Karpas-422 (cell line): Measurements from ENCODE around the gene ARRB2. TPM values are rescaled to one million over a fixed set of nuclear protein-coding genes. Genes with fewer than 3 reads are reported as not detected.
"Not testable (repeated sequence)": the region's sequence is repeated elsewhere in the genome, so short reads cannot be mapped to it uniquely, and the experiment has no call there.

Experiments
- DNase-seq: peaks from one replicate; pipeline ENCODE4 v3.0.0-alpha.2; 2015
- H2AFZ ChIP-seq: fragments of 200-600 bp; sonication (generic); 2 replicates; pipeline ENCODE4 v1.6.1; 2014; ENCODE audit warnings: antibody characterized with exemption, low read length, mixed read lengths
- H3K27ac ChIP-seq: fragments of 200-600 bp; sonication (generic); 2 replicates; pipeline ENCODE4 v1.5.1; 2014; ENCODE audit warnings: mild to moderate bottlenecking, low read length, moderate library complexity
- H3K27me3 ChIP-seq: fragments of 200-600 bp; sonication (generic); 2 replicates; pipeline ENCODE4 v1.6.1; 2014; ENCODE audit warnings: low read length, mixed read lengths
- H3K36me3 ChIP-seq: fragments of 200-600 bp; sonication (generic); 2 replicates; pipeline ENCODE4 v1.6.1; 2014; ENCODE audit warnings: low read length, mixed read lengths; ENCODE audit not compliant: insufficient read depth
- H3K4me1 ChIP-seq: fragments of 200-600 bp; sonication (generic); 2 replicates; pipeline ENCODE4 v1.6.1; 2014; ENCODE audit warnings: mild to moderate bottlenecking, low read length, mixed read lengths
- H3K4me2 ChIP-seq: fragments of 200-600 bp; sonication (generic); 2 replicates; pipeline ENCODE4 v1.6.1; 2014; ENCODE audit warnings: low read length, low read depth, mild to moderate bottlenecking; ENCODE audit not compliant: poor library complexity, severe bottlenecking
- H3K4me3 ChIP-seq: fragments of 200-600 bp; sonication (generic); 2 replicates; pipeline ENCODE4 v1.5.1; 2014; ENCODE audit warnings: mild to moderate bottlenecking, antibody characterized with exemption, low read length, mixed read lengths
- H3K79me2 ChIP-seq: fragments of 200-600 bp; sonication (generic); 2 replicates; pipeline ENCODE4 v1.6.1; 2014; ENCODE audit warnings: mild to moderate bottlenecking, low read length, mixed read lengths
- H3K9ac ChIP-seq: fragments of 200-600 bp; sonication (generic); 2 replicates; pipeline ENCODE4 v1.6.0; 2014; ENCODE audit warnings: low read length
- H3K9me2 ChIP-seq: fragments of 200-600 bp; sonication (generic), shearing (Covaris generic); replicated peaks from 2 replicates; pipeline ENCODE4 v1.6.0; 2014; ENCODE audit warnings: mild to moderate bottlenecking, low read length, moderate library complexity; ENCODE audit not compliant: insufficient read depth
- H3K9me3 ChIP-seq: fragments of 300-700, 200-600 bp; sonication (generic); 2 replicates; pipeline ENCODE4 v1.6.1; 2014; ENCODE audit warnings: low read length, mixed read lengths
- H4K20me1 ChIP-seq: fragments of 200-600 bp; sonication (generic); 2 replicates; pipeline ENCODE4 v1.6.1; 2014; ENCODE audit warnings: mild to moderate bottlenecking, antibody characterized with exemption, low read length, low read depth; ENCODE audit not compliant: insufficient read depth
- total RNA-seq: library from RNA; depleted of rRNA; stranded (reverse); fragments of >200 nt; shearing (Covaris generic); gene quantifications from 2 replicates; pipeline ENCODE4 v1.2.3, GENCODE V29; 2014; ENCODE audit warnings: low replicate concordance

Gene ARRB2
- total RNA-seq, 1 experiment from 2014 or later = 19.1 TPM

DNA sequence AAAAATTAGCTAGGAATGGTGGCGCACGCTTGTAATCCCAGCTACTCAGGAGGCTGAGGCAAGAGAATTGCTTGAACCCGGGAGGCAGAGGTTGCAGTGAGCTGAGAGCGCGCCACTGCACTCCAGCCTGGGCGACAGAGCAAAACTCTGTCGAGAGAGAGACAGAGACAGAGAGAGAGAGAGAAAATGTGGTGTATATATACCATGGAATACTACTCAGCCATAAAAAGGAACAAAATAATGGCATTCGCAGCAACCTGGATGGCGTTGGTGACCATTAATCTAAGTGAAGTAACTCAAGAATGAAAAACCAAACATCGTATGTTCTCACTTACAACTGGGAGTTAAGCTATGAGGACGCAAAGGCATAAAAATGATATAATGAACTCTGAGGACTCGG lies 20.6 kb upstream of the ARRB2 start:
- H3K9me2 ChIP-seq, H3K9ac ChIP-seq, H2AFZ ChIP-seq, H3K4me2 ChIP-seq, H3K4me1 ChIP-seq, H3K27ac ChIP-seq, H3K9me3 ChIP-seq, H4K20me1 ChIP-seq, DNase-seq, H3K27me3 ChIP-seq, H3K4me3 ChIP-seq: not testable (repeated sequence)
- Histone ChIP-seq H3K79me2 (peaks cover 83% of the 10 kb centered on the region), H3K36me3 (peaks cover 36% of the 10 kb centered on the region)

DNA sequence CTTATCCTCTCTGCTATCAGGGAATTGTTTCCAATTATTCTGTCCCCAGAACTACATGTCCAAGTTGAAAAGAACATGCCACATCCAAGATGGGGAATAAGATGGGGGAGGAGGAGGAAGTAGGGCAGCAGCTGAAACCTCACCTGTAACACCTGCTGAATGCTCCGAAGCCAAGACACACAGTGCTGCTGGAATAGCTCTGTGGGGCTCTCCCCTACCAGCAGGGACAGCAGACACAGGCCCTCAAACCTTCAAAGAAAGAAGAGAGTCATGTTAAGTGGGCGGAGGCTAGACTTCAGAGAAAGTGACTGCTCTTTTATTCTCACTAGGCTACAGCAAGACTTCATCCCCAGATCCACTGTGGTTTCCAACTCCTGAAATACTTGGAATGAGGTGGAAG lies 19.7 kb upstream of the ARRB2 start:
- Histone ChIP-seq H2AFZ (no peak overlapping the region), H3K27me3 (no peaks in the 10 kb centered on the region), H3K4me2 (no peak overlapping the region), H3K36me3 (peaks cover 36% of the 10 kb centered on the region), H3K9me3 (no peaks in the 10 kb centered on the region), H3K27ac (no peak overlapping the region), H3K79me2 (peaks cover 85% of the 10 kb centered on the region), H3K9me2 (no peaks in the 10 kb centered on the region), H3K9ac (no peak overlapping the region), H3K4me3 (no peak overlapping the region), H3K4me1 (no peaks in the 10 kb centered on the region), H4K20me1 (0 out of 2 replicates have a peak, but pooled peaks cover 8% of the 10 kb centered on the region)
- DNase-seq = no peak

DNA sequence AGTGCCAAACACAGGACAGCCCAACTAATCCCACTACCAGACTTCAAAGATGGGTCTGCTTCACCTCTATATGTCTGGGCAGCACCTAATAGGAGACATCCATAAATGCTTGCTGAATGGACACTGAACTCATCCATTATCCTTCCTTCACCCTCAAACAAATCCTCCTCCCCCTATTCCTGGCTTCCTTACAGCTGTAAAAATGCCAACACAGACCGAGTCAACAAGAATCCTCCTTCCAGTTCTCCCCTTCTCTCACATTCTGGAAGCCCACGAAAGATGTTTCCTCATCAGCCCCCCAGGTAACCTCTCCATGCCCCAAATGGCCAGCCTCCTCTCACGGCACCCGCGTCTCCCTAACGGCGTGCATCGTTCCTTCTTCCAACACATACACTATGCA lies 18.7 kb upstream of the ARRB2 start:
- Histone ChIP-seq H3K4me2 (no peak overlapping the region), H3K79me2 (peaks cover 88% of the 10 kb centered on the region), H3K27ac (no peak overlapping the region), H3K36me3 (peaks cover 40% of the 10 kb centered on the region), H4K20me1 (0 out of 2 replicates have a peak, but pooled peaks cover 13% of the 10 kb centered on the region), H2AFZ (no peak overlapping the region), H3K9me2 (no peaks in the 10 kb centered on the region), H3K4me1 (no peaks in the 10 kb centered on the region), H3K9me3 (no peaks in the 10 kb centered on the region), H3K4me3 (no peak overlapping the region), H3K27me3 (no peaks in the 10 kb centered on the region), H3K9ac (no peak overlapping the region)
- DNase-seq = no peak

DNA sequence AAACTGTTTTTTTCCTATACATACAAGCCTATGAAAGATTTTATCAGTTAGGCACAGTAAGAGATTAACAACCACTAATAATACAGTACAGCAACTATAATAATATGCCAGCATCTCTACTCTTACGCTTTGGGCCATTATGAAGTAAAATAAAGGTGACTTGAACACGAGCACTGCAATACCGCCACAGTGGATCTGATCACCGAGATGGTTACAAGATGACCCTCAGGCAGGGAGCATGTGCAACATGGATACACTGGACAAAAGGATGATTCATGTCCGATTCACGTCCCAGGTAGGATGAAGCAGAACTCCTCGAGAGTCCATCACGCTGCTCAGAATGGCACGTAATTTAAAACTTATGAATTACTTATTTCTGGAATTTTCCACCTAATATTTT lies 17.0 kb upstream of the ARRB2 start:
- Histone ChIP-seq H3K4me2 (no peak overlapping the region), H3K36me3 (peaks cover 30% of the 10 kb centered on the region), H3K4me3 (no peak overlapping the region), H3K79me2 (peaks cover 90% of the 10 kb centered on the region), H3K9me3 (no peaks in the 10 kb centered on the region), H3K4me1 (no peaks in the 10 kb centered on the region), H4K20me1 (0 out of 2 replicates have a peak, but pooled peaks cover 21% of the 10 kb centered on the region), H3K27me3 (no peaks in the 10 kb centered on the region), H3K27ac (no peak overlapping the region), H2AFZ (no peak overlapping the region), H3K9me2 (no peaks in the 10 kb centered on the region), H3K9ac (no peak overlapping the region)
- DNase-seq = no peak

DNA sequence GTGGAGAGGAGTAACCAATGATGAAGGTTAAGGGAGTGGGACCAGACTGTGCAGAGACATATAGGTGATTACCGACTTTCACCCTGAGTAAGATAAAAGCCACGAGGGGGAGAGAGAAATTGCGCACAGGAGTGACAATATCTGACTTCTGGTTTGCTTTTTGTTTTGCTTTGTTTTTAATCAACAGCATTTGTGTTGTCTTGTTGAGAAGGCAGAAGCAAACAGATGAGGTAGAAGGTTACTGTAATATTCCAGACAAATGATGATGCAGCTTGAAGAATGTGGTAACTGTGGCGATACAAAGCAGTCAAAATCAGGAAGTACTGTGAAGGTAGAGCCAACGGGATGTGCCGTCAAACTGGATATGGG lies 14.0 kb upstream of the ARRB2 start:
- Histone ChIP-seq H3K36me3 (peaks cover 8% of the 10 kb centered on the region; the same call in 1 of the 2 replicates), H3K4me1 (peaks cover 2% of the 10 kb centered on the region), H4K20me1 (peaks cover 24% of the 10 kb centered on the region; the same call in 1 of the 2 replicates), H3K4me2 (no peak overlapping the region), H3K9me2 (no peaks in the 10 kb centered on the region), H3K27ac (no peak overlapping the region), H3K9me3 (no peaks in the 10 kb centered on the region), H2AFZ (no peak overlapping the region), H3K79me2 (peaks cover 94% of the 10 kb centered on the region), H3K4me3 (no peak overlapping the region), H3K27me3 (no peaks in the 10 kb centered on the region), H3K9ac (no peak overlapping the region)
- DNase-seq = no peak

DNA sequence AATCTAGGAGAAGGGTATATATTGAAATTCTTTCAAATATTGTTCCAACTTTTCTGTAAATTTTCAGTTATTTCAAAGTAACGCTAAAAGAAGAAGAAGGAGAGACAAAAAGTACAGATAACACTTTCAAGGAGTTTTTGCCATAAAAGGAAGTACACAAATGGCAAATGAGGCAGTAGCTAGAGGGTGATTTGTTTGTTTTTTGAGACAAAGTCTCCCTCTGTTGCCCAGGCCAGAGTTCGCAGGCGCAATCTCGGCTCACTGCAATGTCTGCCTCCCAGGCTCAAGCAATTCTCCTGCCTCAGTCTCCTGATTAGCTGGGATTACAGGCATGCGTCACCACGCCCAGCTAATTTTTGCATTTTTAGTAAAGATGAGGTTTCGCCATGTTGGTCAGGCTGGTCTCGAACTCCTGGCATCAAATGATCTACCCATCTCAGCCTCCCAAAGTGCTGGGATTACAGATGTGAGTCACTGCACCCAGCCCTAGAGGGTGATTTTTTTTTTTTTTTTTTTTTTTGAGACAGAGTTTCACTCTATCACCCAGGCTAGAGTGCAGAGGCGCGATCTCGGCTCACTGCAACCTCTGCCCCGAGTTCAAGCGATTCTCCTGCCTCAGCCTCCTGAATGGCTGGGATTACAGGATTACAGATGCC lies 10.9 kb upstream of the ARRB2 start:
- not testable (repeated sequence) for H3K27me3 ChIP-seq, H3K27ac ChIP-seq, DNase-seq, H3K9me2 ChIP-seq, H3K4me3 ChIP-seq, H3K9me3 ChIP-seq, H3K36me3 ChIP-seq, H3K9ac ChIP-seq, H2AFZ ChIP-seq, H3K4me2 ChIP-seq
- peaks cover 98% of the 10 kb centered on the region for H3K79me2 ChIP-seq
- peaks cover 20% of the 10 kb centered on the region for H3K4me1 ChIP-seq
- H4K20me1 ChIP-seq = peaks cover 21% of the 10 kb centered on the region; the same call in 1 of the 2 replicates

DNA sequence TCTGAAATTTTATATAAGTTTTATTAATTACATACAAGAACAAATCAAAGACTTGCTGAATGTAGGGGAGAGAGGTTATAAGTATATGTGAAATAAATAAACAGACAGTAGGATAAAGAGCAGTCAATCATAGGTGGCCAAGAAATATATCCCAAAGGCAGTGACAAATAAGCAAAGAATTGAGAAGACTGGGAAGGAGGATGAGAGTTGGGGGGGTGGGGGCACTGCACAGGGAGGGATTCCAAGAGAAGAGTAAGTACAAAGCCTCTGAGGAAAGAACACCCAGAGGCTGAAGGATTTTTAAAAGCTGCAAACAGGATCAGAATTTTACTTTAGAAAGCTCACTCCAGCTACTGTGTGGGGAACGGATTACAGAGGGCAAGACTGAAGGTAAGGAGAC lies 9.3 kb upstream of the ARRB2 start:
- Histone ChIP-seq H3K9me2 (no peaks in the 10 kb centered on the region), H3K27ac (no peak overlapping the region), H3K4me1 (peaks cover 29% of the 10 kb centered on the region), H3K9me3 (no peaks in the 10 kb centered on the region), H4K20me1 (peaks cover 20% of the 10 kb centered on the region; the same call in 1 of the 2 replicates), H2AFZ (no peak overlapping the region), H3K79me2 (peaks cover 87% of the 10 kb centered on the region), H3K4me3 (no peak overlapping the region), H3K9ac (no peak overlapping the region), H3K36me3 (peaks cover 4% of the 10 kb centered on the region; the same call in 1 of the 2 replicates), H3K4me2 (no peak overlapping the region), H3K27me3 (no peaks in the 10 kb centered on the region)
- DNase-seq = no peak

DNA sequence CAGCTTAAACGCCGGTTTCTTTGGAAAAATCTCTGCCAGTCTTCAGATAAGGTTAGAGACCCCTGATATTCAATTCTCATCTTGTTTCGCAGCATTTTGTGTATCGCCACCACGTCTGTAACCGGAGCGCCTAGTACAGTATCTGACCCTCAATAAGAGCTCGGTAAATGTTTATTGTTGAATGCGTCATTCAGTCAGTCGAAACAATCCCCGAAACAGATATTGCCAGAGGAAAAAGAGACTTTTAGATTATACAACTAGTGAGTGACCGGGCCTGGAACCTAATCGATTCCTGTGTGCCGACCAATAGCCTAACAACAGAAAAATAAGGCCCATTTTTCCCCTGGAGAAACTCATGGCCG lies 7.1 kb upstream of the ARRB2 start:
- H3K9me3 ChIP-seq = no peaks in the 10 kb centered on the region
- peaks cover 8% of the 10 kb centered on the region; the same call in 1 of the 2 replicates for H4K20me1 ChIP-seq
- H3K9me2 ChIP-seq = no peaks in the 10 kb centered on the region
- H3K9ac ChIP-seq = peak overlapping the region; percentile 88
- DNase-seq = no peak
- peaks cover 29% of the 10 kb centered on the region for H3K4me1 ChIP-seq
- no peaks in the 10 kb centered on the region for H3K27me3 ChIP-seq
- H3K36me3 ChIP-seq = no peaks in the 10 kb centered on the region
- 0 out of 2 replicates have a peak overlapping the region, but pooled peaks have one; percentile 17 for H2AFZ ChIP-seq
- H3K4me3 ChIP-seq = peak overlapping the region; percentile 80
- peak overlapping the region; percentile 42; the same call in 1 of the 2 replicates for H3K27ac ChIP-seq
- peaks cover 65% of the 10 kb centered on the region for H3K79me2 ChIP-seq
- peak overlapping the region; percentile 78 for H3K4me2 ChIP-seq
